Mesodermal cell (in vitro differentiated cells): ENCODE results near the gene PPARD.

Source experiments
- H3K27ac ChIP-seq: 2 replicates; pipeline ENCODE4 v1.7.0; 2013; ENCODE audit warnings: mild to moderate bottlenecking, low read depth, low read length, moderate library complexity; ENCODE audit not compliant: severe bottlenecking
- H3K36me3 ChIP-seq: 2 replicates; pipeline ENCODE4 v1.7.1; 2013; ENCODE audit warnings: mild to moderate bottlenecking, low read length, moderate library complexity; ENCODE audit not compliant: control insufficient read depth, insufficient read depth
- H3K4me1 ChIP-seq: one replicate; pipeline ENCODE4 v1.7.1; 2013; ENCODE audit warnings: mild to moderate bottlenecking, low read length; ENCODE audit not compliant: insufficient read depth, control insufficient read depth, poor library complexity, severe bottlenecking
- H3K4me3 ChIP-seq: 2 replicates; pipeline ENCODE4 v1.7.0; 2013; ENCODE audit warnings: low read length, control low read depth, mild to moderate bottlenecking; ENCODE audit not compliant: insufficient read depth, poor library complexity, severe bottlenecking; ENCODE audit errors: extremely low read depth
- H3K9me3 ChIP-seq: 2 replicates; pipeline ENCODE4 v1.7.1; 2013; ENCODE audit warnings: mild to moderate bottlenecking, low read length, moderate library complexity; ENCODE audit not compliant: control insufficient read depth
- WGBS, 2 experiments: methylation state at CpG; one replicate each; pipeline ENCODE4 v1.1.5; 2013; ENCODE audit warnings: missing lambda C conversion rate in 2 of 2; ENCODE audit not compliant: insufficient coverage in 2 of 2; 5-methylcytosine and 5-hydroxymethylcytosine counted together

The PPARD gene

GRCh38 chr6:35443341-35444030 is 101.1 kb downstream of the PPARD start:
- H3K27ac ChIP-seq = no peak overlapping the region

GRCh38 chr6:35445691-35446090 is 103.3 kb downstream of the PPARD start:
- Histone ChIP-seq H3K27ac (no peak overlapping the region), H3K36me3 (no peaks in the 10 kb centered on the region), H3K4me1 (no peaks in the 10 kb centered on the region), H3K4me3 (no peak overlapping the region), H3K9me3 (no peaks in the 10 kb centered on the region)
- WGBS, 2 experiments = 89 to 91% methylated on average over 7 of the region's 7 CpGs

More at GRCh38 chr6:35443341-35444030, 101.1 kb downstream of the PPARD start:
- H3K4me1 ChIP-seq = no peaks in the 10 kb centered on the region
- H3K36me3 ChIP-seq = no peaks in the 10 kb centered on the region
- no peaks in the 10 kb centered on the region for H3K9me3 ChIP-seq
- H3K4me3 ChIP-seq = no peak overlapping the region
- WGBS, 2 experiments = 90 to 91% methylated on average over 3 to 4 of the region's 9 CpGs

DNA sequence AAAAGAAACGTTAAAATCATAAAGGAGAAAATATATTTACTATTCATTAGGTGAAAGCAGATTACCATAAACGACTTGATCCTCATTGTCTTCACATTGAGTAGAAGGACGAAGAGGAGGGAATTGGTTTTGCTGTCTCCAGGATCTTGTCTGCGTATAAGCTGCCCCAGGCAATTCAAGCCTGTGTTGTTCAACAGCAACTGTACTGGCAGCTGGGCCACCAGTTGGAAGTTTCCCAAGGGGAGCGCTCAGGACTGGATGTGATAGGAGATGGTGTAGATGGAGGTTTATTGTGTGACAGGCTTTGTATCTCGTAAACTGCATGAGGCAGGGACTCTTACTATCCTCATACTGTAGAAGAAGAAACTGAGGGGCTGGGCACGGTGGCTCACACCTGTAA is 105.8 kb downstream of the PPARD start:
- Histone ChIP-seq H3K36me3 (no peaks in the 10 kb centered on the region), H3K9me3 (no peaks in the 10 kb centered on the region), H3K4me3 (no peak overlapping the region), H3K27ac (no peak overlapping the region), H3K4me1 (peaks cover under 1% of the 10 kb centered on the region)
- 77 to 89% methylated on average over 3 of the region's 7 CpGs for WGBS, 2 experiments

DNA sequence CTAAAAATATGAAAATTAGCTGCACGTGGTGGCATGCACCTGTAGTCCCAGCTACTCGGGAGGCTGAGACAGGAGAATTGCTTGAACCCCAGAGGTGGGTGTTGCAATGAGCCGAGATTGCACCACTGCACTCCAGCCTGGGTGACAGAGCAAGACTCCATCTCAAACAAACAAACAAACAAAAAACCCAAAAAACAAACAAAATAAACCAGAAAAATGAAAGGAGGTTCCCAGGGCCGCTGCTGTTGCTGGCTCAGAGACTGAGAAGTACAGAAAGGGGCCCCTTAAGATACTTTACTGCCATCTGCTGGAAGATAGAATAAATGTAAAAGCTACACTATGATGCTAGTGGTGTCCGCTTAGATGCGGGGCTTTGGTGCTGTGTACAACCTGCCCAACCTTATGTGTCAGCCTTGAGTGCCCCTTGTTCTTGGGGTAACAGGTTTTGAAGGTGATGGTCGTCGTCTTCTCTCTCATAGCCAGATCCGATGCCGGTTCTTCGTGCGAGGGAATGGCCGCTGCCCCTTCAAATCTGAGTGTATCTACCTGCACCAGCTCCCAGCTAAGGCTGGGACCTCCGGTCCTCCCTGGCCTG is 107.0 kb downstream of the PPARD start:
- peaks cover 11% of the 10 kb centered on the region for H3K4me1 ChIP-seq
- no peak overlapping the region for H3K4me3 ChIP-seq
- 36 to 46% methylated on average over 8 to 12 of the region's 14 CpGs for whole genome bisulfite sequencing, 2 experiments
- no peak overlapping the region for H3K27ac ChIP-seq
- H3K36me3 ChIP-seq = no peaks in the 10 kb centered on the region
- no peaks in the 10 kb centered on the region for H3K9me3 ChIP-seq

GRCh38 chr6:35451354-35452182 is 109.2 kb downstream of the PPARD start:
- WGBS, 2 experiments = 71 to 80% methylated on average over 7 to 8 of the region's 20 CpGs
- H3K4me1 ChIP-seq = peaks cover 12% of the 10 kb centered on the region
- peak overlapping the region; percentile 58 for H3K4me3 ChIP-seq
- no peak overlapping the region for H3K27ac ChIP-seq
- H3K9me3 ChIP-seq = no peaks in the 10 kb centered on the region
- H3K36me3 ChIP-seq = peaks cover 10% of the 10 kb centered on the region

- WGBS, 2 experiments = 1 to 2% methylated on average over 57 to 69 of the region's 87 CpGs
- no peaks in the 10 kb centered on the region for H3K9me3 ChIP-seq
- H3K4me1 ChIP-seq = peaks cover 12% of the 10 kb centered on the region
- H3K27ac ChIP-seq = peak within 1 kb of the TSS; percentile 36
- peaks cover 12% of the 10 kb centered on the region for H3K36me3 ChIP-seq
- H3K4me3 ChIP-seq = peak within 1 kb of the TSS; percentile 58
Measured at GRCh38 chr6:35452183-35453090, 110.1 kb downstream of the PPARD start, which contains the start of gene FANCE. TSS of gene FANCE (plus strand) at chr6:35452338. CDS start at chr6:35452546, 208 bp downstream.

GRCh38 chr6:35453236-35453635 is 110.9 kb downstream of the PPARD start:
- H3K36me3 ChIP-seq = peaks cover 16% of the 10 kb centered on the region
- no peak overlapping the region for H3K27ac ChIP-seq
- H3K4me1 ChIP-seq = peaks cover 12% of the 10 kb centered on the region
- no peaks in the 10 kb centered on the region for H3K9me3 ChIP-seq
- WGBS, 2 experiments = 58% methylated on average over 2 of the region's 3 CpGs; no CpG with 5 or more reads in 1 of the 2 experiments
- H3K4me3 ChIP-seq = peak overlapping the region; percentile 58

GRCh38 chr6:35454391-35455110 is 112.2 kb downstream of the PPARD start:
- WGBS, 2 experiments = 88 to 96% methylated on average over 5 to 6 of the region's 9 CpGs
- no peak overlapping the region for H3K27ac ChIP-seq
- H3K9me3 ChIP-seq = no peaks in the 10 kb centered on the region
- no peak overlapping the region for H3K4me3 ChIP-seq
- peaks cover 12% of the 10 kb centered on the region for H3K4me1 ChIP-seq
- peaks cover 28% of the 10 kb centered on the region for H3K36me3 ChIP-seq

DNA sequence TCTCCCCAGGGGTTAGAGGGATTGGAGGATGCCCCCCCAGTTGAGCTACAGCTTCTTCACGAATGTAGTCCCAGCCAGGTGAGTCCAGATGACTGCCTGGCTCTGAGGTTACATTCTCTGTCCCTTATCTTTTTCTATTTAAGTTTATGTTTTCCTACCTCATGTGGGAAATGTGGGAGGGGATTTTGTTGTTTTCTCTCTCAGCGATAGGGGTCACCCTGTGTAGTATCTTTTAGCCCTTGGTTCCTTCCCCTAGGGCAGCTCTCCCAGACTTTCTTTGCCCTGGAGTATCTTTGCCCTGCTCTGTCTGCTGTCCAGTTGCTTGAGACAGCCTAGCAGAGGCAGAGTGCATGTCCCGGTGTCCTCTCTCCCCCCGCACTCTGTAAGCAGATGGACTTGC is 115.5 kb downstream of the PPARD start:
- WGBS, 2 experiments = 97 to 100% methylated on average over 3 of the region's 4 CpGs
- no peaks in the 10 kb centered on the region for H3K9me3 ChIP-seq
- no peak overlapping the region for H3K4me3 ChIP-seq
- H3K36me3 ChIP-seq = peaks cover 51% of the 10 kb centered on the region
- H3K4me1 ChIP-seq = peaks cover 12% of the 10 kb centered on the region
- no peak overlapping the region for H3K27ac ChIP-seq
